Tibial artery (tissue), 4 donors: ENCODE measurements around the gene SCAMP4.

Source experiments
- DNase-seq, 2 donors: peaks; one replicate each; pipeline ENCODE4 v3.0.0-alpha.2; 2019
- H3K27ac ChIP-seq, 2 donors: fragments of 200-600 bp; sonication (generic) in 1 of 2; 1 replicate in 1 of 2; 2 replicates in 1 of 2; pipeline ENCODE4 v1.5.1; 2018 to 2019; ENCODE audit warnings: mild to moderate bottlenecking in 1 of 2
- H3K27me3 ChIP-seq, 2 donors: fragments of 200-600 bp; sonication (generic) in 1 of 2; one replicate each; pipeline versions ENCODE4 v1.5.1 to v1.6.0; 2016 to 2019
- H3K36me3 ChIP-seq, 3 donors: fragments of 200-600 bp; sonication (generic) in 2 of 3; one replicate each; pipeline ENCODE4 v1.5.1; 2016 to 2019; ENCODE audit warnings: mild to moderate bottlenecking in 2 of 3
- H3K4me1 ChIP-seq, 4 donors: fragments of 200-600 bp; sonication (generic) in 2 of 4; 1 replicate in 3 of 4; 2 replicates in 1 of 4; pipeline ENCODE4 v1.5.1; 2016 to 2019
- H3K4me3 ChIP-seq, 2 donors: fragments of 200-600 bp; sonication (generic) in 1 of 2; 1 replicate in 1 of 2; 2 replicates in 1 of 2; pipeline ENCODE4 v1.5.1; 2018 to 2019; ENCODE audit warnings: mild to moderate bottlenecking in 2 of 2
- H3K9me3 ChIP-seq, 3 donors: fragments of 200-600 bp; sonication (generic) in 1 of 3; one replicate each; pipeline ENCODE4 v1.5.1; 2016 to 2019
- CTCF ChIP-seq, 2 experiments: fragments of 200-600 bp in 1 of 2; fragments of 450-650 bp in 1 of 2; IDR thresholded peaks; one replicate each; pipeline ENCODE4 v1.5.1; 2017 to 2019; ENCODE audit warnings: antibody characterized with exemption in 2 of 2, mild to moderate bottlenecking in 1 of 2, moderate library complexity in 1 of 2
- intact Hi-C: fragments of 100-400 bp; cut with DNase I; formaldehyde crosslinking; loops from one replicate; pipeline ENCODE4 v1.15.0; 2023; ENCODE audit warnings: low total_unique reads

Gene SCAMP4

GRCh38 chr19:1970003-1970805 lies 65.0 kb downstream of the SCAMP4 start:
- Histone ChIP-seq H3K4me1 (no peaks in the 10 kb centered on the region), H3K27me3 (no peaks in the 10 kb centered on the region), H3K36me3 (peaks cover 0 to 47% (median 22%) of the 10 kb centered on the region in 3 donors), H3K4me3 (no peak overlapping the region), H3K9me3 (no peaks in the 10 kb centered on the region), H3K27ac (no peak overlapping the region)
- DNase-seq, result no peak
- TF ChIP-seq CTCF (IDR thresholded peaks at IDR 0.05), result no peak
- intact Hi-C loops, result no loop called here

- intact Hi-C loops, result no loop called here
- Histone ChIP-seq H3K27ac (no peak overlapping the region), H3K36me3 (peaks cover 0 to 55% (median 29%) of the 10 kb centered on the region in 3 donors), H3K27me3 (no peaks in the 10 kb centered on the region), H3K9me3 (no peaks in the 10 kb centered on the region), H3K4me3 (no peak overlapping the region), H3K4me1 (no peaks in the 10 kb centered on the region)
- no peak for TF ChIP-seq CTCF (IDR thresholded peaks at IDR 0.05)
- no peak for DNase-seq
Measured at GRCh38 chr19:1970806-1971502, 65.8 kb downstream of the SCAMP4 start.

- Histone ChIP-seq H3K36me3 (peaks cover 13 to 71% (median 37%) of the 10 kb centered on the region in 3 donors), H3K4me1 (no peaks in the 10 kb centered on the region), H3K27me3 (no peaks in the 10 kb centered on the region), H3K4me3 (no peak overlapping the region), H3K27ac (no peak overlapping the region), H3K9me3 (no peaks in the 10 kb centered on the region)
- no peak for TF ChIP-seq CTCF (IDR thresholded peaks at IDR 0.05)
- intact Hi-C loops, result no loop called here
- DNase-seq, result no peak
Measured at GRCh38 chr19:1974381-1975161, 69.4 kb downstream of the SCAMP4 start.

- H3K4me1 ChIP-seq, result no peaks in the 10 kb centered on the region
- H3K27ac ChIP-seq, result no peak overlapping the region
- DNase-seq, result no peak
- no peak for TF ChIP-seq CTCF (IDR thresholded peaks at IDR 0.05)
- no peaks in the 10 kb centered on the region for H3K9me3 ChIP-seq
- H3K4me3 ChIP-seq, result no peak overlapping the region
- intact Hi-C loops, result no loop called here
- H3K36me3 ChIP-seq, result peaks cover 18 to 71% (median 37%) of the 10 kb centered on the region in 3 donors
- no peaks in the 10 kb centered on the region for H3K27me3 ChIP-seq
Measured at GRCh38 chr19:1975162-1975480, 69.9 kb downstream of the SCAMP4 start.
